K562 (cell line): ENCODE results near the gene SUPT7L. TPM values are rescaled to one million over a fixed set of nuclear protein-coding genes. Genes with fewer than 3 reads are reported as not detected.
"Not testable (repeated sequence)": the region's sequence is repeated elsewhere in the genome, so short reads cannot be mapped to it uniquely, and the experiment has no call there.

Source experiments
- ATAC-seq: fragments of 200-7000 bp; cut with Tn5 transposase; 3 replicates; pipeline ENCODE4 v1.9.1; 2020; ENCODE audit warnings: moderate library complexity
- BruUV-seq: library from RNA; stranded (reverse); fragments of 400-500 nt; replicated peaks from 2 replicates; lab custom pipeline; 2021; lab: Mats Ljungman, UMichigan
- CTCF ChIA-PET: fragments of 300-600 bp; formaldehyde crosslinking; extraction: SDS; loops from one replicate; lab custom pipeline; 2021; ENCODE audit warnings: low intra/inter-chr PET ratio; lab: Yijun Ruan, JAX
- POLR2A ChIA-PET: fragments of 300-600, 350-650 bp; sonication (Branson Sonifier 250); formaldehyde crosslinking; extraction: SDS; loops from one replicate; lab custom pipeline; 2021; ENCODE audit warnings: antibody characterized with exemption, inconsistent platforms; lab: Yijun Ruan, JAX
- DNase-seq, 4 experiments: peaks; one replicate each; pipeline versions ENCODE4 v3.0.0 to v3.0.0-alpha.2; 2011 to 2018; ENCODE audit warnings: low spot score in 3 of 4, mixed read lengths in 3 of 4; ENCODE audit errors: extremely low read depth in 1 of 4
- FAIRE-seq: peaks from 2 replicates; lab custom pipeline; 2011; peaks lifted over from hg19 to GRCh38; lab: Jason Lieb, UNC
- H2AFZ ChIP-seq: 2 replicates; pipeline ENCODE4 v1.6.0; 2011; ENCODE audit warnings: low read depth, low read length, control low read depth, inconsistent platforms
- H3K27ac ChIP-seq: fragments of 200-600 bp; 3 replicates; pipeline ENCODE4 v1.8.0; 2011; ENCODE audit warnings: low read depth, mild to moderate bottlenecking, control low read depth, inconsistent platforms, low read length, moderate library complexity, mixed read lengths; ENCODE audit errors: extremely low read depth
- H3K27me3 ChIP-seq, 2 experiments: fragments of 300-600 bp in 1 of 2; 2 replicates in 1 of 2; 3 replicates in 1 of 2; pipeline versions ENCODE4 v1.6.0 to v1.8.0; 2011; ENCODE audit warnings: inconsistent platforms in 2 of 2, low read length in 2 of 2, mild to moderate bottlenecking in 1 of 2, mixed read lengths in 1 of 2, moderate library complexity in 1 of 2; ENCODE audit not compliant: control insufficient read depth in 2 of 2, insufficient read depth in 2 of 2
- H3K36me3 ChIP-seq: fragments of 300-600 bp; 3 replicates; pipeline ENCODE4 v1.8.0; 2011; ENCODE audit warnings: mild to moderate bottlenecking, low read length, inconsistent platforms; ENCODE audit not compliant: control insufficient read depth, insufficient read depth
- H3K4me1 ChIP-seq, 2 experiments: fragments of 200-600 bp in 1 of 2; replicated peaks in 1 of 2; 2 replicates in 1 of 2; 3 replicates in 1 of 2; pipeline versions ENCODE4 v1.5.1 to v1.8.0; 2011; ENCODE audit warnings: inconsistent platforms in 2 of 2, low read length in 2 of 2, mild to moderate bottlenecking in 1 of 2, mixed read lengths in 1 of 2, moderate library complexity in 1 of 2; ENCODE audit not compliant: control insufficient read depth in 2 of 2, insufficient read depth in 2 of 2
- H3K4me2 ChIP-seq: 2 replicates; pipeline ENCODE4 v1.6.1; 2011; ENCODE audit warnings: low read length, control low read depth, inconsistent platforms, mixed read lengths; ENCODE audit not compliant: insufficient read depth
- H3K4me3 ChIP-seq: fragments of 200-600 bp; sonication (generic), shearing (Covaris generic); 2 replicates; pipeline ENCODE4 v1.5.1; 2016; ENCODE audit warnings: control low read depth, inconsistent platforms
- H3K79me2 ChIP-seq: fragments of 200-600 bp; 3 replicates; pipeline ENCODE4 v1.8.0; 2011; ENCODE audit warnings: low read length, inconsistent platforms; ENCODE audit not compliant: control insufficient read depth, insufficient read depth
- H3K9ac ChIP-seq, 2 experiments: 2 replicates each; pipeline versions ENCODE4 v1.6.0 to v1.6.1; 2011; ENCODE audit warnings: low read depth in 2 of 2, low read length in 2 of 2, control low read depth in 1 of 2, inconsistent platforms in 1 of 2, mild to moderate bottlenecking in 1 of 2, mixed read lengths in 1 of 2; ENCODE audit not compliant: insufficient read depth in 1 of 2
- H3K9me1 ChIP-seq: one replicate; pipeline ENCODE4 v1.6.0; 2011; ENCODE audit warnings: inconsistent platforms, mild to moderate bottlenecking, low read length, moderate library complexity; ENCODE audit not compliant: control insufficient read depth, insufficient read depth
- H3K9me3 ChIP-seq: replicated peaks from 2 replicates; pipeline ENCODE4 v1.5.1; 2011; ENCODE audit warnings: low read depth, low read length, inconsistent platforms; ENCODE audit not compliant: control insufficient read depth, insufficient read depth
- H4K20me1 ChIP-seq: replicated peaks from 2 replicates; pipeline ENCODE4 v1.6.1; 2011; ENCODE audit warnings: low read length, inconsistent platforms, mixed read lengths; ENCODE audit not compliant: control insufficient read depth, insufficient read depth
- ARID1B ChIP-seq: fragments of 450-650 bp; IDR thresholded peaks from 2 replicates; pipeline ENCODE4 v1.6.1; 2016; ENCODE audit warnings: antibody characterized with exemption, mild to moderate bottlenecking, inconsistent platforms
- ATF3 ChIP-seq, 2 experiments: fragments of 450-650 bp in 1 of 2; sonication (generic) in 1 of 2; formaldehyde crosslinking in 1 of 2; IDR thresholded peaks in 1 of 2; conservative IDR thresholded peaks in 1 of 2; 2 replicates each; pipeline versions ENCODE4 v1.6.1 to v1.8.1; 2016 to 2023; ENCODE audit warnings: mild to moderate bottlenecking in 2 of 2, moderate library complexity in 2 of 2, inconsistent platforms in 1 of 2, missing genetic modification reagents in 1 of 2
- FOSL1 ChIP-seq: fragments of 200-800 bp; sonication (Bioruptor generic); conservative IDR thresholded peaks from 2 replicates; pipeline ENCODE4 v1.6.1; 2016; ENCODE audit warnings: missing genetic modification characterization, missing compliant biosample characterization
- JUN ChIP-seq, 2 experiments: sonication (generic) in 1 of 2; formaldehyde crosslinking in 1 of 2; IDR thresholded peaks; 2 replicates each; pipeline versions ENCODE4 v1.6.1 to v1.8.0; 2012 to 2022; ENCODE audit warnings: borderline replicate concordance in 2 of 2, mild to moderate bottlenecking in 2 of 2, improper control_type of control experiment in 1 of 2, low read depth in 1 of 2, low read length in 1 of 2, missing genetic modification reagents in 1 of 2
- JUND ChIP-seq, 2 experiments: IDR thresholded peaks; 2 replicates in 1 of 2; 3 replicates in 1 of 2; pipeline ENCODE4 v1.6.1; 2011; ENCODE audit warnings: borderline replicate concordance in 2 of 2, low read depth in 2 of 2, low read length in 2 of 2, improper control_type of control experiment in 1 of 2, missing biosample characterization in 1 of 2, missing genetic modification characterization in 1 of 2, missing genetic modification reagents in 1 of 2
- SMARCA4 ChIP-seq: fragments of 450-650 bp; IDR thresholded peaks from 2 replicates; pipeline ENCODE4 v1.6.1; 2016
- WGBS: fragments of 100-300 bp; shearing (Covaris generic); methylation state at CpG from one replicate; pipeline ENCODE4 v1.1.6; 2016; ENCODE audit warnings: low coverage, mixed read lengths; ENCODE audit not compliant: insufficient coverage; ENCODE audit errors: missing lambda C conversion rate; 5-methylcytosine and 5-hydroxymethylcytosine counted together
- in situ Hi-C: fragments of 300-500 bp; cut with MboI; formaldehyde crosslinking; loops from 4 replicates; pipeline ENCODE4 v1.15.0; 2018; ENCODE audit warnings: inconsistent platforms, mixed read lengths
- intact Hi-C: fragments of 100-400 bp; cut with micrococcal nuclease; formaldehyde crosslinking; loops from 2 replicates; pipeline ENCODE4 v1.14.2; 2022
- polyA plus RNA-seq, 8 experiments: library from polyadenylated mRNA; depleted of rRNA in 4 of 8; stranded (reverse) in 5 of 8; unstranded in 3 of 8; fragments of >200 nt; fragmentation: Nextera tagmentation in 2 of 8; fragmentation: Illumina TruSeq in 1 of 8; extraction: Ambion mirVana in 2 of 8; extraction: Trizol in 1 of 8; gene quantifications; 2 replicates each; pipeline versions ENCODE4 v1.2.1 to v1.2.3, GENCODE V29; 2011 to 2014; ENCODE audit warnings: inconsistent platforms in 1 of 8, missing spikeins in 1 of 8
- total RNA-seq, 7 experiments: library from RNA; depleted of rRNA in 6 of 7; stranded (reverse); fragments of >200 nt in 6 of 7; fragmentation: Illumina TruSeq in 2 of 7; extraction: Trizol in 2 of 7; gene quantifications; 2 replicates each; pipeline versions ENCODE4 v1.2.1 to v1.2.3, GENCODE V29; 2011 to 2021; ENCODE audit warnings: low replicate concordance in 1 of 7

The SUPT7L gene
- total and polyA plus RNA-seq, 9 of the 15 experiments (the other 6 are each of a cell fraction or from before 2014, with no cell fraction given) = 22.0 to 72.8 (median 40.2) TPM

DNA sequence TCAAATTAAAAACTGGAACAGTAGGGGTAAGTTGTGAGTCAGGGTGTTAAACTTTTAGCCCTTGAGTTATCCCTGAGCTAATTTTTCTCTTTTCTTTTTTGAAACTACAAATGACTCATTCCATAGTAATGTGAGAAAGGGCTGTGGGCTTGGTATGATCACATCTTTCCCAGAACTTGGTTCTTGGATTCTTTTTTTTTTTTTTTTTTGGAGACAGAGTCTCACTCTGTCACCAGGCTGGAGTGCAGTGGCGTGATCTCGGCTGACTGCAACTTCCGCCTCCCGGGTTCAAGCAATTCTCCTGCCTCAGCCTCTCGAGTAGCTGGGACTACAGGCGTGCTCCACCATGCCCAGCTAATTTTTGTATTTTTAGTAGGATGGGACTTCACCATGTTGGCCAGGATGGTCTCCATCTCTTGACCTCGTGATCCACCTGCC is 18.9 kb upstream of the SUPT7L start:
- in situ Hi-C loops; DNase-seq; H3K4me2 ChIP-seq; H3K27ac ChIP-seq; H3K79me2 ChIP-seq; ATAC-seq; BruUV-seq; H4K20me1 ChIP-seq; H3K27me3 ChIP-seq; H3K4me1 ChIP-seq; H3K9me3 ChIP-seq; H3K9me1 ChIP-seq; H3K9ac ChIP-seq; H3K4me3 ChIP-seq; H2AFZ ChIP-seq; FAIRE-seq; TF ChIP-seq JUN (CRISPR knock-in tag; IDR thresholded peaks at IDR 0.05; ENCODE audit: borderline replicate concordance); ATF3 (CRISPR knock-in tag; conservative IDR thresholded peaks at IDR 0.05); JUND (tag; IDR thresholded peaks at IDR 0.05; ENCODE audit: borderline replicate concordance, low read depth, low read length): not testable (repeated sequence)
- ChIA-PET POLR2A (interaction anchor here (0.6 to 2.2 kb wide), 6 partner anchors 19 to 779 kb away, joined by 3 to 13 read pairs (median 3); partner anchors contain the start of genes NRBP1, SLC4A1AP and SUPT7L), CTCF (interaction anchor here (0.7 to 2.5 kb wide), 6 partner anchors 9 to 1271 kb away, joined by 3 to 35 read pairs (median 4); partner anchors contain the start of gene PPM1G)
- H3K36me3 ChIP-seq = peaks cover 58% of the 10 kb centered on the region
- intact Hi-C loops = loop anchor here (5.0 kb wide), 1 partner anchor 380 kb away; no protein-coding TSS in a partner anchor
- TF ChIP-seq JUN (IDR thresholded peaks at IDR 0.05; ENCODE audit: borderline replicate concordance, low read depth, low read length) (0 out of 2 replicates have a peak, but pooled peaks have one; percentile 23), ATF3 (IDR thresholded peaks at IDR 0.05) (peak; percentile 70), FOSL1 (tag) (peak; percentile 88), ARID1B (peak; percentile 23; the same call in 1 of the 2 replicates), SMARCA4 (peak; percentile 32; the same call in 1 of the 2 replicates), JUND (IDR thresholded peaks at IDR 0.05; ENCODE audit: borderline replicate concordance, low read depth, low read length) (0 out of 2 replicates have a peak, but pooled peaks have one; percentile 5)
- WGBS = 73% methylated on average over 7 of the region's 7 CpGs
